A673 (cell line): ENCODE results near the gene KCNE4.

Experiments
- EZH2 ChIP-seq: fragments of 200-600 bp; sonication (generic); IDR thresholded peaks from 2 replicates; pipeline ENCODE4 v1.6.1; 2017; ENCODE audit warnings: borderline replicate concordance, low read depth, mild to moderate bottlenecking, mixed read lengths, antibody characterized with exemption, low read length; ENCODE audit not compliant: poor library complexity, severe bottlenecking
- TF ChIP-seq, protein P1 (sequence below): fragments of 300-800, 200-600 bp; sonication (generic); conservative IDR thresholded peaks from 2 replicates; pipeline ENCODE4 v1.5.1; 2017; ENCODE audit warnings: low read depth, mild to moderate bottlenecking, antibody characterized with exemption, low read length, moderate library complexity, mixed read lengths

DNA sequence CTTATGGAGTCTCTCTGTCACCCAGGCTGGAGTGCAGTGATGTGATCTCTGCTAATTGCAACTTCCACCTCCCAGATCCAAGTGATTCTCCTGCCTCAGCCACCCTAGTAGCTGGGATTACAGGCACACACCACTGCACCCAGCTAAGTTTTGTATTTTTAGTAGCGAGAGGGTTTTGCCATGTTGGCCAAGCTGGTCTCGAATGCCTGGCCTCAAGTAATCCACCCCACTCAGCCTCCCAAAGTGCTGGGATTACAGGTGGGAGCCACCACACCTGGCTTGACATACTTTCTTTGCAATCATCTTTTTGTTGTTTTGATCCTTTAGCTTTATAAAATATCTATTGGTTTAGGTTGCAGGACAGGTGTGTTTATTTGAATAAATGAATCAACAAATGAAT is 9.7 kb upstream of the KCNE4 start:
- TF ChIP-seq, protein P1, sequence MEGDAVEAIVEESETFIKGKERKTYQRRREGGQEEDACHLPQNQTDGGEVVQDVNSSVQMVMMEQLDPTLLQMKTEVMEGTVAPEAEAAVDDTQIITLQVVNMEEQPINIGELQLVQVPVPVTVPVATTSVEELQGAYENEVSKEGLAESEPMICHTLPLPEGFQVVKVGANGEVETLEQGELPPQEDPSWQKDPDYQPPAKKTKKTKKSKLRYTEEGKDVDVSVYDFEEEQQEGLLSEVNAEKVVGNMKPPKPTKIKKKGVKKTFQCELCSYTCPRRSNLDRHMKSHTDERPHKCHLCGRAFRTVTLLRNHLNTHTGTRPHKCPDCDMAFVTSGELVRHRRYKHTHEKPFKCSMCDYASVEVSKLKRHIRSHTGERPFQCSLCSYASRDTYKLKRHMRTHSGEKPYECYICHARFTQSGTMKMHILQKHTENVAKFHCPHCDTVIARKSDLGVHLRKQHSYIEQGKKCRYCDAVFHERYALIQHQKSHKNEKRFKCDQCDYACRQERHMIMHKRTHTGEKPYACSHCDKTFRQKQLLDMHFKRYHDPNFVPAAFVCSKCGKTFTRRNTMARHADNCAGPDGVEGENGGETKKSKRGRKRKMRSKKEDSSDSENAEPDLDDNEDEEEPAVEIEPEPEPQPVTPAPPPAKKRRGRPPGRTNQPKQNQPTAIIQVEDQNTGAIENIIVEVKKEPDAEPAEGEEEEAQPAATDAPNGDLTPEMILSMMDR: no peak
- no peak for TF ChIP-seq EZH2
